Suprapubic skin (tissue), 4 donors: ENCODE results near the gene IL6. TPM values are rescaled to one million over a fixed set of nuclear protein-coding genes. Genes with fewer than 3 reads are reported as not detected.
"Not testable (repeated sequence)": the region's sequence is repeated elsewhere in the genome, so short reads cannot be mapped to it uniquely, and the experiment has no call there.

ENCODE experiments used
- DNase-seq, 2 donors: peaks; one replicate each; pipeline ENCODE4 v3.0.0-alpha.2; 2019; ENCODE audit warnings: low spot score in 2 of 2
- H3K27ac ChIP-seq: fragments of 200-600 bp; sonication (generic); one replicate; pipeline ENCODE4 v1.5.1; 2019
- H3K27me3 ChIP-seq: fragments of 200-600 bp; sonication (generic); one replicate; pipeline ENCODE4 v1.5.1; 2019
- H3K36me3 ChIP-seq: fragments of 200-600 bp; sonication (generic); one replicate; pipeline ENCODE4 v1.5.1; 2019
- H3K4me1 ChIP-seq: fragments of 200-600 bp; sonication (generic); one replicate; pipeline ENCODE4 v1.5.1; 2019
- H3K4me3 ChIP-seq: fragments of 200-600 bp; sonication (generic); one replicate; pipeline ENCODE4 v1.5.1; 2019; ENCODE audit warnings: mild to moderate bottlenecking
- H3K9me3 ChIP-seq: fragments of 200-600 bp; sonication (generic); one replicate; pipeline ENCODE4 v1.5.1; 2019
- CTCF ChIP-seq, 2 donors: fragments of 200-600 bp in 1 of 2; fragments of 450-650 bp in 1 of 2; sonication (generic) in 1 of 2; IDR thresholded peaks; one replicate each; pipeline ENCODE4 v1.5.1; 2016 to 2019; ENCODE audit warnings: antibody characterized with exemption in 2 of 2, mild to moderate bottlenecking in 1 of 2, moderate library complexity in 1 of 2
- EP300 ChIP-seq: sonication (generic); formaldehyde crosslinking; IDR thresholded peaks from one replicate; pipeline ENCODE4 v1.6.1; 2017; ENCODE audit warnings: antibody characterized with exemption
- POLR2A ChIP-seq, 2 donors: fragments of 450-650 bp; IDR thresholded peaks; one replicate each; pipeline ENCODE4 v1.6.1; 2017; ENCODE audit warnings: antibody characterized with exemption in 2 of 2, mild to moderate bottlenecking in 2 of 2, moderate library complexity in 2 of 2
- POLR2AphosphoS5 ChIP-seq, 3 donors: sonication (generic); formaldehyde crosslinking; IDR thresholded peaks; one replicate each; pipeline ENCODE4 v1.6.1; 2017; ENCODE audit warnings: antibody characterized with exemption in 3 of 3
- WGBS: methylation state at CpG from one replicate; pipeline ENCODE4 v1.1.5; 2018; 5-methylcytosine and 5-hydroxymethylcytosine counted together
- total RNA-seq, 4 donors: library from RNA; depleted of rRNA; stranded (reverse); fragments of >200 nt; gene quantifications; one replicate each; pipeline ENCODE4 v1.1.0, GENCODE V29; 2016

IL6 gene
- total RNA-seq, 4 donors from 2014 or later = 0.80 to 36.0 (median 6.4) TPM; not detected in 1

GRCh38 chr7:22708214-22708613 is 18.8 kb upstream of the IL6 start:
- WGBS = 93% methylated on average over 4 of the region's 4 CpGs
- not testable (repeated sequence) for DNase-seq, H3K36me3 ChIP-seq, H3K27me3 ChIP-seq, H3K9me3 ChIP-seq, H3K4me3 ChIP-seq, H3K4me1 ChIP-seq, H3K27ac ChIP-seq

GRCh38 chr7:22708677-22709061 is 18.3 kb upstream of the IL6 start:
- DNase-seq, H3K27me3 ChIP-seq, H3K4me3 ChIP-seq, H3K9me3 ChIP-seq, H3K36me3 ChIP-seq, H3K27ac ChIP-seq, H3K4me1 ChIP-seq: not testable (repeated sequence)
- WGBS = 97% methylated on average over 9 of the region's 9 CpGs

- 91% methylated on average over 11 of the region's 14 CpGs for WGBS
- H3K27ac ChIP-seq, DNase-seq, H3K4me1 ChIP-seq, H3K27me3 ChIP-seq, H3K4me3 ChIP-seq, H3K36me3 ChIP-seq, H3K9me3 ChIP-seq: not testable (repeated sequence)
Measured at GRCh38 chr7:22709062-22709829, 17.8 kb upstream of the IL6 start.

- H3K36me3 ChIP-seq = no peaks in the 10 kb centered on the region
- H3K4me3 ChIP-seq = no peak overlapping the region
- no peak for DNase-seq
- H3K27ac ChIP-seq = no peak overlapping the region
- no peaks in the 10 kb centered on the region for H3K4me1 ChIP-seq
- 95% methylated on average over 4 of the region's 4 CpGs for WGBS
- H3K9me3 ChIP-seq = no peaks in the 10 kb centered on the region
- no peak for TF ChIP-seq POLR2A (IDR thresholded peaks at IDR 0.05)
- TF ChIP-seq EP300 = no peak
- no peak for TF ChIP-seq POLR2AphosphoS5 (IDR thresholded peaks at IDR 0.05)
- TF ChIP-seq CTCF (IDR thresholded peaks at IDR 0.05) = no peak
- no peaks in the 10 kb centered on the region for H3K27me3 ChIP-seq
Measured at GRCh38 chr7:22709857-22710256, 17.1 kb upstream of the IL6 start.

- Histone ChIP-seq H3K4me1 (peaks cover 5% of the 10 kb centered on the region), H3K27me3 (no peaks in the 10 kb centered on the region), H3K9me3 (no peaks in the 10 kb centered on the region), H3K4me3 (no peak overlapping the region), H3K36me3 (no peaks in the 10 kb centered on the region), H3K27ac (no peak overlapping the region)
- TF ChIP-seq POLR2AphosphoS5 (IDR thresholded peaks at IDR 0.05) (no peak), POLR2A (IDR thresholded peaks at IDR 0.05) (no peak)
- 84% methylated on average over 1 of the region's 1 CpG for WGBS
- no peak for DNase-seq
Measured at GRCh38 chr7:22712999-22713398, 14.0 kb upstream of the IL6 start.

- Histone ChIP-seq H3K27me3 (no peaks in the 10 kb centered on the region), H3K4me1 (peaks cover 7% of the 10 kb centered on the region), H3K4me3 (no peak overlapping the region), H3K9me3 (no peaks in the 10 kb centered on the region), H3K36me3 (no peaks in the 10 kb centered on the region), H3K27ac (no peak overlapping the region)
- 69% methylated on average over 1 of the region's 1 CpG for WGBS
- TF ChIP-seq EP300 (no peak), CTCF (IDR thresholded peaks at IDR 0.05) (no peak), POLR2A (IDR thresholded peaks at IDR 0.05) (no peak), POLR2AphosphoS5 (IDR thresholded peaks at IDR 0.05) (no peak)
- no peak for DNase-seq
Measured at GRCh38 chr7:22713463-22713862, 13.5 kb upstream of the IL6 start.

GRCh38 chr7:22715969-22716368 is 11.0 kb upstream of the IL6 start:
- no peaks in the 10 kb centered on the region for H3K36me3 ChIP-seq
- H3K9me3 ChIP-seq = no peaks in the 10 kb centered on the region
- H3K27ac ChIP-seq = no peak overlapping the region
- H3K4me1 ChIP-seq = peaks cover 10% of the 10 kb centered on the region
- TF ChIP-seq EP300 = no peak
- no peak for TF ChIP-seq CTCF (IDR thresholded peaks at IDR 0.05)
- no peak for TF ChIP-seq POLR2A (IDR thresholded peaks at IDR 0.05)
- TF ChIP-seq POLR2AphosphoS5 (IDR thresholded peaks at IDR 0.05) = no peak
- no peak for DNase-seq
- no peak overlapping the region for H3K4me3 ChIP-seq
- 92% methylated on average over 4 of the region's 4 CpGs for WGBS
- no peaks in the 10 kb centered on the region for H3K27me3 ChIP-seq
